ENCODE results near the gene CUL1.

CUL1 gene

GRCh38 chr7:148803094-148803493, 104.4 kb downstream of the CUL1 start:
- TF ChIP-seq CTCF (IDR thresholded peaks at IDR 0.05; ENCODE audit: borderline replicate concordance, extremely low read depth, low read length, poor library complexity, severe bottlenecking), result no peak
- no peak for TF ChIP-seq EZH2 (IDR thresholded peaks at IDR 0.05; ENCODE audit: borderline replicate concordance, low read depth, low read length, severe bottlenecking)
- no peaks in the 10 kb centered on the region for H3K27me3 ChIP-seq (ENCODE audit: insufficient read depth, low read length, poor library complexity)
- H3K4me2 ChIP-seq (ENCODE audit: insufficient read depth, low read length), result no peak overlapping the region
- no peak for ATAC-seq (ENCODE audit: insufficient read depth, low read depth)
- no peak for DNase-seq
- no peaks in the 10 kb centered on the region for H3K4me1 ChIP-seq (ENCODE audit: insufficient read depth, low read length)
- no peaks in the 10 kb centered on the region for H3K79me2 ChIP-seq (ENCODE audit: insufficient read depth, low read length)
- H3K4me3 ChIP-seq (ENCODE audit: low read depth in 1 of 2, low read length in 2 of 2), result no peak overlapping the region
- H2AFZ ChIP-seq (ENCODE audit: low read depth, low read length), result no peak overlapping the region
- H3K36me3 ChIP-seq (ENCODE audit: insufficient read depth, low read length), result peaks cover 73% of the 10 kb centered on the region
- H3K9ac ChIP-seq (ENCODE audit: low read depth, low read length), result no peak overlapping the region
- H4K20me1 ChIP-seq (ENCODE audit: insufficient read depth, low read length), result peaks cover 4% of the 10 kb centered on the region
- H3K27ac ChIP-seq (ENCODE audit: low read length), result no peak overlapping the region
- no peaks in the 10 kb centered on the region for H3K9me3 ChIP-seq (ENCODE audit: insufficient read depth, low read length, severe bottlenecking)

DNA sequence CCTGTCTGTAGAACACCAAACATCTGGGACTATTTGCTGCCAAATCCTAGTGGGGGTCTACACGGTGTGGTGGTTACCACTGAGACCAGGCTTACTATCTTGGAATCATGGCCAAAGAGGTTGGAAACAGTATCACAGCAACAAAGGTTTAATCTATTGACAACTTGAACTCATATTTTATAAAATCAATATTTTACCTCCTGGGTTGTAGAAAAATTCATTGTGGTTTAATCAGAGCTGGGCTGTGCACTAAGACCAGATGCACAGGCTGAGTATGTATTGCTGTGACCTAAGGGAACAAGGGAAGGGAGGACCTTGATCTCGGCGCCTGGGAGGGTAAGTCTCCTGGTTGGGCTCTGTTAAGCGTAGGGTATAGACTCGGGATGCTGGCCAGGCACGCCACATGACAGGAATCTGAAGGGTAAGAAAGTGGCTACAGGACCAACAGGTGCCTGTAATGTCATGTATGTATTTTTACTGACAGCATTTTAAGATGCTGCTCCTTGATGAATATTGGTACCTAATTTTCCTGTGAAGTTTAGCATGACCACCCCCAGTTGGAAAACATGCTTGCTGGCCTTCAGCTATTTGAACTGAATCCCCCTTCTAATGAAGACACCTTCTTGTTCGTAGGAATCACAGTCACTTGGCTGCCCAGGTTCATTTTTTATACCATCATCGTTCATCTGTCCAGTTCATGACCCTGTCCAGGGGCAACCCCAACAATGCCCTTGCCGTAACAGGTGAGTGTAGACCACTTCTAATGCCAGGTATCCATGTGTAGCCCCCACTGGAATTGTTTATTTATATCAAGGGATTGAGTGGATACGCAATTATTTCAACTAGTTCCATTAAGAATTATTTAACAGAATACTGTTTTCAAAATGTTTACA, 105.9 kb downstream of the CUL1 start:
- no peaks in the 10 kb centered on the region for H3K9me3 ChIP-seq (ENCODE audit: insufficient read depth, low read length, severe bottlenecking)
- H3K4me1 ChIP-seq (ENCODE audit: insufficient read depth, low read length), result no peaks in the 10 kb centered on the region
- H4K20me1 ChIP-seq (ENCODE audit: insufficient read depth, low read length), result peaks cover 5% of the 10 kb centered on the region
- H3K27me3 ChIP-seq (ENCODE audit: insufficient read depth, low read length, poor library complexity), result no peaks in the 10 kb centered on the region
- no peak overlapping the region for H3K27ac ChIP-seq (ENCODE audit: low read length)
- H3K79me2 ChIP-seq (ENCODE audit: insufficient read depth, low read length), result no peaks in the 10 kb centered on the region
- H3K4me2 ChIP-seq (ENCODE audit: insufficient read depth, low read length), result no peak overlapping the region
- TF ChIP-seq EZH2 (IDR thresholded peaks at IDR 0.05; ENCODE audit: borderline replicate concordance, low read depth, low read length, severe bottlenecking) (no peak), CTCF (IDR thresholded peaks at IDR 0.05; ENCODE audit: borderline replicate concordance, extremely low read depth, low read length, poor library complexity, severe bottlenecking) (no peak)
- ATAC-seq (ENCODE audit: insufficient read depth, low read depth) (peak; percentile 23; the same call in 2 of the 3 replicates), DNase-seq (no peak)
- H3K4me3 ChIP-seq (ENCODE audit: low read depth in 1 of 2, low read length in 2 of 2), result no peak overlapping the region
- H3K9ac ChIP-seq (ENCODE audit: low read depth, low read length), result no peak overlapping the region
- H3K36me3 ChIP-seq (ENCODE audit: insufficient read depth, low read length), result peaks cover 73% of the 10 kb centered on the region
- H2AFZ ChIP-seq (ENCODE audit: low read depth, low read length), result no peak overlapping the region

GRCh38 chr7:148806187-148806586, 107.5 kb downstream of the CUL1 start:
- H4K20me1 ChIP-seq (ENCODE audit: insufficient read depth, low read length), result peaks cover 5% of the 10 kb centered on the region
- peaks cover 73% of the 10 kb centered on the region for H3K36me3 ChIP-seq (ENCODE audit: insufficient read depth, low read length)
- H3K79me2 ChIP-seq (ENCODE audit: insufficient read depth, low read length), result no peaks in the 10 kb centered on the region
- DNase-seq, result no peak
- H3K4me3 ChIP-seq (ENCODE audit: low read depth in 1 of 2, low read length in 2 of 2), result no peak overlapping the region
- H3K9me3 ChIP-seq (ENCODE audit: insufficient read depth, low read length, severe bottlenecking), result no peaks in the 10 kb centered on the region
- no peak overlapping the region for H3K27ac ChIP-seq (ENCODE audit: low read length)
- H3K9ac ChIP-seq (ENCODE audit: low read depth, low read length), result no peak overlapping the region
- H3K4me2 ChIP-seq (ENCODE audit: insufficient read depth, low read length), result no peak overlapping the region
- no peak overlapping the region for H2AFZ ChIP-seq (ENCODE audit: low read depth, low read length)
- no peak for ATAC-seq (ENCODE audit: insufficient read depth, low read depth)
- no peak for TF ChIP-seq EZH2 (IDR thresholded peaks at IDR 0.05; ENCODE audit: borderline replicate concordance, low read depth, low read length, severe bottlenecking)
- no peak for TF ChIP-seq CTCF (IDR thresholded peaks at IDR 0.05; ENCODE audit: borderline replicate concordance, extremely low read depth, low read length, poor library complexity, severe bottlenecking)
- no peaks in the 10 kb centered on the region for H3K4me1 ChIP-seq (ENCODE audit: insufficient read depth, low read length)
- H3K27me3 ChIP-seq (ENCODE audit: insufficient read depth, low read length, poor library complexity), result no peaks in the 10 kb centered on the region

Data from DND-41 (cell line).